Right lung (tissue), 5 donors: ENCODE data around the gene SLC35E1. TPM values are rescaled to one million over a fixed set of nuclear protein-coding genes. Genes with fewer than 3 reads are reported as not detected.

ENCODE experiments used
- polyA plus RNA-seq, 5 donors: library from polyadenylated mRNA; unstranded; fragments of 120-200 nt; gene quantifications; one replicate each; pipeline versions ENCODE4 v1.2.1 to v1.2.3, GENCODE V29; 2013; ENCODE audit warnings: inconsistent platforms in 1 of 5, low replicate concordance in 1 of 5; ENCODE audit not compliant: insufficient read length in 5 of 5, insufficient read depth in 1 of 5

The SLC35E1 gene
- polyA plus RNA-seq, 5 donors: 37.8 to 52.5 (median 43.5) TPM

Other genes with a start within 250 kb of the SLC35E1 start
- gene KLF2, start 247.6 kb downstream of the SLC35E1 start, polyA plus RNA-seq: 10 to 100 TPM; 15.3 to 47.8 (median 31.4) TPM
- 10 to 100 TPM; 26.8 to 35.5 (median 33.4) TPM for gene EPS15L1, start 100.4 kb downstream of the SLC35E1 start, polyA plus RNA-seq
- gene CALR3, start 76.2 kb downstream of the SLC35E1 start, polyA plus RNA-seq: under 1 TPM in 1 of 5 donors, not detected in 4; 0.14 TPM
- 10 to 100 TPM; 13.1 to 19.2 (median 15.5) TPM for gene C19orf44, start 76.0 kb downstream of the SLC35E1 start, polyA plus RNA-seq
- 10 to 100 TPM; 29.2 to 52.3 (median 39.9) TPM for gene CHERP, start 30.0 kb downstream of the SLC35E1 start, polyA plus RNA-seq
- 10 to 100 TPM in 1 of 5 donors, 1 to 10 TPM in 4; 6.6 to 10.2 (median 8.0) TPM for gene MED26, start 55.8 kb upstream of the SLC35E1 start, polyA plus RNA-seq
- gene SMIM7, start 87.7 kb upstream of the SLC35E1 start, polyA plus RNA-seq: 100 to 1,000 TPM in 3 of 5 donors, 10 to 100 TPM in 2; 90.5 to 106 (median 100) TPM
- 1 to 10 TPM; 3.2 to 8.9 (median 3.8) TPM for gene TMEM38A, start 88.7 kb upstream of the SLC35E1 start, polyA plus RNA-seq
- under 1 TPM; 0.07 to 0.69 (median 0.47) TPM for gene NWD1, start 147.4 kb upstream of the SLC35E1 start, polyA plus RNA-seq